Kidney epithelial cell (primary cell): ENCODE data around the gene CTBP1. TPM values are rescaled to one million over a fixed set of nuclear protein-coding genes. Genes with fewer than 3 reads are reported as not detected.
"Not testable (repeated sequence)": the region's sequence is repeated elsewhere in the genome, so short reads cannot be mapped to it uniquely, and the experiment has no call there.

Experiments
- DNase-seq: peaks from one replicate; pipeline ENCODE4 v3.0.0-alpha.2; 2010; ENCODE audit warnings: low read depth
- H3K27me3 ChIP-seq: 2 replicates; pipeline ENCODE4 v1.6.0; 2011; ENCODE audit warnings: low read length; ENCODE audit not compliant: control insufficient read depth, insufficient read depth
- H3K36me3 ChIP-seq: 2 replicates; pipeline ENCODE4 v1.5.1; 2011; ENCODE audit warnings: low read length; ENCODE audit not compliant: control insufficient read depth, insufficient read depth
- H3K4me3 ChIP-seq: 2 replicates; pipeline ENCODE4 v1.5.1; 2011; ENCODE audit warnings: low read depth, mild to moderate bottlenecking, control low read depth, low read length
- total RNA-seq: library from RNA; depleted of rRNA; stranded (reverse); fragments of >200 nt; gene quantifications from 2 replicates; pipeline ENCODE4 v1.2.3, GENCODE V29; 2015
- TF ChIP-seq, protein P1 (sequence below): IDR thresholded peaks from 2 replicates; pipeline ENCODE4 v1.5.1; 2011; ENCODE audit warnings: mild to moderate bottlenecking, moderate library complexity, low read length, control low read depth, inconsistent platforms; ENCODE audit not compliant: insufficient read depth, poor library complexity, severe bottlenecking

Gene CTBP1
- total RNA-seq, 1 donor from 2014 or later = 170 TPM

DNA sequence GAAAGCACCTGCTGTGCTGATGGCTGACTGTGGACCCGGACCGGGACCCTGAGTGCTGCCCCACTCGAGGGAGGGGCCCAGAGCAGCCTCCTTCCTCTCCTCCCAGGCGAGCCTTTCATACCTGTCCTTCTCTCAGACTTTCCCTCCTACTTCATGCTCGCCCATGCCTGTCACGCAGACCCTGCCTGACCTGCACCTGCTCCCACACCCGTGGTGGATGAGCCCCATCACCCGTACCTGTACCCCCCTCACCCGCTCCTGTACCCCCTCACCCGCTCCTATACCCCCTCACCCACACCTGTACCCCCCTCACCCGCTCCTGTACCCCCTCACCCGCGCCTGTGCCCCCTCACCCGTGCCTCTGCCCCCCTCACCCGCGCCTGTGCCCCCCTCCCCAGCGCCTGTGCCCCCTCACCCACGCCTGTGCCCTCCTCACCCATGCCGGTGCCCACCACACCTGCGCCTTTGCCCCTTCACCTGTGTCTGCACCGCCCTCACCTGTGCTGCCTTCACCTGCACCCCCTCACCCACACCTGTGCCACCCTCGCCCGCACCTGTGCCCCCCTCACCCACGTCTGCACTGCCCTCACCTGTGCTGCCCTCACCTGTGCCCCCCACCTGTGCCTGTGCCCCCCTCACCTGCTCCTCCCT, 46.6 kb upstream of the CTBP1 start:
- Histone ChIP-seq H3K4me3 (no peak overlapping the region), H3K36me3 (peaks cover 2% of the 10 kb centered on the region), H3K27me3 (no peaks in the 10 kb centered on the region)
- DNase-seq = no peak
- TF ChIP-seq, protein P1, sequence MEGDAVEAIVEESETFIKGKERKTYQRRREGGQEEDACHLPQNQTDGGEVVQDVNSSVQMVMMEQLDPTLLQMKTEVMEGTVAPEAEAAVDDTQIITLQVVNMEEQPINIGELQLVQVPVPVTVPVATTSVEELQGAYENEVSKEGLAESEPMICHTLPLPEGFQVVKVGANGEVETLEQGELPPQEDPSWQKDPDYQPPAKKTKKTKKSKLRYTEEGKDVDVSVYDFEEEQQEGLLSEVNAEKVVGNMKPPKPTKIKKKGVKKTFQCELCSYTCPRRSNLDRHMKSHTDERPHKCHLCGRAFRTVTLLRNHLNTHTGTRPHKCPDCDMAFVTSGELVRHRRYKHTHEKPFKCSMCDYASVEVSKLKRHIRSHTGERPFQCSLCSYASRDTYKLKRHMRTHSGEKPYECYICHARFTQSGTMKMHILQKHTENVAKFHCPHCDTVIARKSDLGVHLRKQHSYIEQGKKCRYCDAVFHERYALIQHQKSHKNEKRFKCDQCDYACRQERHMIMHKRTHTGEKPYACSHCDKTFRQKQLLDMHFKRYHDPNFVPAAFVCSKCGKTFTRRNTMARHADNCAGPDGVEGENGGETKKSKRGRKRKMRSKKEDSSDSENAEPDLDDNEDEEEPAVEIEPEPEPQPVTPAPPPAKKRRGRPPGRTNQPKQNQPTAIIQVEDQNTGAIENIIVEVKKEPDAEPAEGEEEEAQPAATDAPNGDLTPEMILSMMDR = no peak

- no peaks in the 10 kb centered on the region for H3K27me3 ChIP-seq
- TF ChIP-seq, protein P1 = no peak
- H3K36me3 ChIP-seq = peaks cover 2% of the 10 kb centered on the region
- no peak overlapping the region for H3K4me3 ChIP-seq
- no peak for DNase-seq
Observed at GRCh38 chr4:1294891-1295290, 46.0 kb upstream of the CTBP1 start.

DNA sequence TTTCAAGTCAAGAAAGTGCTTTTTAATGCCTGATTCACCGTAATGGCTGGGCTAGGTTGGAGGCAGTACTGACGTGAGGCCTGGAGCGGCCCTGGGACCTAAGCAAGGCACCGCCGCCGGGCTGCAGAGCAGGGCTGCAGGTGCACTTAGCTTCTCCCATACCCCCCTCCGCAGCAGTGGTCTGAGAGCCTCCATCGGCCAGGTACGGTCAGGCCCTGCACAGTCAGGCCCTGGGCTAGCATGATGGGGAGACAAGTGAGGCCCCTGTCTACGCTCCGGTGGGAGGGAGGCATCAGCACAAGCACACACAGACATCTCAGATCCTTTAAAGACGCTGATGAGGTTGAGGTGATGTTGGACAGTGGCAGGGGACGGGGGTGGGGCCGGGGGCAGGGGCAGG, 45.5 kb upstream of the CTBP1 start:
- Histone ChIP-seq H3K27me3 (no peaks in the 10 kb centered on the region), H3K4me3 (no peak overlapping the region), H3K36me3 (no peaks in the 10 kb centered on the region)
- TF ChIP-seq, protein P1 = no peak
- no peak for DNase-seq

- no peaks in the 10 kb centered on the region for H3K36me3 ChIP-seq
Observed at GRCh38 chr4:1293991-1294390, 45.1 kb upstream of the CTBP1 start.

DNA sequence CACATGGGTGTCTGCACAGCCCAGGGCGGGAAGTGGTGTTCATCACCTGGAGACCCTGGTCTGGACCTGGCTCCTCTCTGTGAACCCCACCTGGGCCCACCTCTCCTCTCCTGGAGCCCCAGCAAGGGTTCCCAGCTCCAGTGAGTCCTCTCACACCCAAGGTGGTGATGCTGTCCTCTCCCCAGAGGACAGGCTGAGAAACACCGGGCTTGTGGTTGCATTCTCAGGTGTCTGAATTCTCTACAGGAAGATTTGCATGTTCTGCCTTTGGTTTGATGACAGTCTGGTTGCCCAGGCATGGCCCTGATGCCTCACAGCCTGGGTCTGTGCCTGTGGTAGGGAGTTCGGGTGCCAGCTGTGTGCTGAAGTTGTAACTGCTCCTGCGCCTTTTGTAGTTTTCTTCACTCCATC, 44.6 kb upstream of the CTBP1 start:
- TF ChIP-seq, protein P1 = no peak
- DNase-seq = no peak
- Histone ChIP-seq H3K4me3 (no peak overlapping the region), H3K27me3 (no peaks in the 10 kb centered on the region), H3K36me3 (no peaks in the 10 kb centered on the region)

More at GRCh38 chr4:1293991-1294390, 45.1 kb upstream of the CTBP1 start:
- Histone ChIP-seq H3K4me3 (no peak overlapping the region), H3K27me3 (no peaks in the 10 kb centered on the region)
- DNase-seq = no peak
- TF ChIP-seq, protein P1 = no peak

DNA sequence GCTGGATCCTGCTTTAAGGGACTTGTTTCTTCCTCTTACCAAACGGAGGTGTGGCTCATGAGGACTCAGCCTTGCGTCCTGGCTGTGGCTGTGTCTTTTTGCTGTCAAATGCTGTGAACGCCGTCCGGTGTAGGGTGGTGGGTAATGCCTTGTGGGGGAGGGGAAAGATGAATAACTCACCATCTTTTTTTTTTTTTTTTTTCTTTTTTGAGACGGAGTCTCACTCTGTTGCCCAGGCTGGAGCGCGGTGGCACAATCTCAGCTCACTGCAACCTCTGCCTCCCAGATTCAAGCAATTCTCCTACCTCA, 43.7 kb upstream of the CTBP1 start:
- DNase-seq, H3K27me3 ChIP-seq, H3K36me3 ChIP-seq, H3K4me3 ChIP-seq: not testable (repeated sequence)
